ENCODE measurements around the gene SH3RF2.
"Not testable (repeated sequence)": the region's sequence is repeated elsewhere in the genome, so short reads cannot be mapped to it uniquely, and the experiment has no call there.

SH3RF2 gene

GRCh38 chr5:145960166-145960565 is 23.8 kb downstream of the SH3RF2 start:
- no peak overlapping the region for H3K4me3 ChIP-seq (ENCODE audit: low read depth, low read length)
- TF ChIP-seq CTCF (IDR thresholded peaks at IDR 0.05; ENCODE audit: low read depth, low read length, missing control alignments) = no peak
- in situ Hi-C loops (cut with HindIII; ENCODE audit: low sequenced_read_pairs) = no loop called here
- DNase-seq (ENCODE audit: low read depth) = no peak

- no peak overlapping the region for H3K4me3 ChIP-seq (ENCODE audit: low read depth, low read length)
- DNase-seq (ENCODE audit: low read depth) = no peak
- in situ Hi-C loops (cut with HindIII; ENCODE audit: low sequenced_read_pairs) = no loop called here
- no peak for TF ChIP-seq CTCF (IDR thresholded peaks at IDR 0.05; ENCODE audit: low read depth, low read length, missing control alignments)
Observed at GRCh38 chr5:145960848-145961600, 24.6 kb downstream of the SH3RF2 start.

GRCh38 chr5:145962001-145962400 is 25.6 kb downstream of the SH3RF2 start:
- in situ Hi-C loops (cut with HindIII; ENCODE audit: low sequenced_read_pairs) = no loop called here
- TF ChIP-seq CTCF (IDR thresholded peaks at IDR 0.05; ENCODE audit: low read depth, low read length, missing control alignments) = no peak
- DNase-seq (ENCODE audit: low read depth) = no peak
- H3K4me3 ChIP-seq (ENCODE audit: low read depth, low read length) = no peak overlapping the region

- in situ Hi-C loops (cut with HindIII; ENCODE audit: low sequenced_read_pairs) = not testable (repeated sequence)
Observed at GRCh38 chr5:145964008-145964407, 27.6 kb downstream of the SH3RF2 start.

GRCh38 chr5:145965804-145966203 is 29.4 kb downstream of the SH3RF2 start:
- TF ChIP-seq CTCF (IDR thresholded peaks at IDR 0.05; ENCODE audit: low read depth, low read length, missing control alignments) = no peak
- DNase-seq (ENCODE audit: low read depth) = no peak
- no peak overlapping the region for H3K4me3 ChIP-seq (ENCODE audit: low read depth, low read length)
- in situ Hi-C loops (cut with HindIII; ENCODE audit: low sequenced_read_pairs) = no loop called here

More at GRCh38 chr5:145964008-145964407, 27.6 kb downstream of the SH3RF2 start:
- not testable (repeated sequence) for DNase-seq (ENCODE audit: low read depth); H3K4me3 ChIP-seq (ENCODE audit: low read depth, low read length)

- no peak for TF ChIP-seq CTCF (IDR thresholded peaks at IDR 0.05; ENCODE audit: low read depth, low read length, missing control alignments)
- DNase-seq (ENCODE audit: low read depth) = no peak
- in situ Hi-C loops (cut with HindIII; ENCODE audit: low sequenced_read_pairs) = no loop called here
- no peak overlapping the region for H3K4me3 ChIP-seq (ENCODE audit: low read depth, low read length)
Observed at GRCh38 chr5:145967296-145967695, 30.9 kb downstream of the SH3RF2 start.

- no peak for TF ChIP-seq CTCF (IDR thresholded peaks at IDR 0.05; ENCODE audit: low read depth, low read length, missing control alignments)
- no peak overlapping the region for H3K4me3 ChIP-seq (ENCODE audit: low read depth, low read length)
- no peak for DNase-seq (ENCODE audit: low read depth)
- in situ Hi-C loops (cut with HindIII; ENCODE audit: low sequenced_read_pairs) = no loop called here
Observed at GRCh38 chr5:145968970-145969713, 32.8 kb downstream of the SH3RF2 start.

All from astrocyte of the cerebellum (primary cell).